HG02763 (cell line): ENCODE measurements around the gene KRTAP15-1.

ENCODE experiments used
- ATAC-seq: cut with Tn5 transposase; IDR thresholded peaks from one replicate; pipeline ENCODE4 v1.9.1; 2021; ENCODE audit warnings: mild to moderate bottlenecking, moderate library complexity; ENCODE audit not compliant: unreplicated experiment

The KRTAP15-1 gene

GRCh38 chr21:30439975-30440374 is at the start of gene KRTAP15-1:
TSS of gene KRTAP15-1 (plus strand) at chr21:30440275. CDS start at chr21:30440328, 53 bp downstream.
- no peak for ATAC-seq

- ATAC-seq, result no peak
These were observed 48.5 kb upstream of the KRTAP15-1 start for GRCh38 chr21:30391492-30392025.

- no peak for ATAC-seq
These were observed 44.3 kb upstream of the KRTAP15-1 start, which contains the start of gene KRTAP13-1 for GRCh38 chr21:30395731-30396130. TSS of gene KRTAP13-1 (plus strand) at chr21:30396031. CDS start at chr21:30396087, 56 bp downstream.

GRCh38 chr21:30408782-30409494 is 31.1 kb upstream of the KRTAP15-1 start:
- no peak for ATAC-seq

- no peak for ATAC-seq
These were observed 24.1 kb upstream of the KRTAP15-1 start for GRCh38 chr21:30415993-30416392.

GRCh38 chr21:30425826-30426225 is 14.2 kb upstream of the KRTAP15-1 start, which contains the start of gene KRTAP13-3:
TSS of gene KRTAP13-3 (minus strand) at chr21:30425926. CDS start at chr21:30425912, 14 bp downstream.
- ATAC-seq, result no peak

- ATAC-seq, result no peak
These were observed 13.3 kb upstream of the KRTAP15-1 start for GRCh38 chr21:30426731-30427130.

- ATAC-seq, result no peak
These were observed 9.9 kb upstream of the KRTAP15-1 start, which contains the start of gene KRTAP13-4 for GRCh38 chr21:30430170-30430655. TSS of gene KRTAP13-4 (plus strand) at chr21:30430220. CDS start at chr21:30430276, 56 bp downstream.

- ATAC-seq, result no peak
These were observed 5.9 kb upstream of the KRTAP15-1 start for GRCh38 chr21:30434033-30434631.

- ATAC-seq, result no peak
These were observed 3.0 kb upstream of the KRTAP15-1 start for GRCh38 chr21:30437010-30437565.

- ATAC-seq, result no peak
These were observed 3.2 kb downstream of the KRTAP15-1 start for GRCh38 chr21:30443226-30443625.

GRCh38 chr21:30444204-30444603 is 4.1 kb downstream of the KRTAP15-1 start:
- ATAC-seq, result no peak

- ATAC-seq, result no peak
These were observed 7.0 kb downstream of the KRTAP15-1 start for GRCh38 chr21:30447056-30447455.

- ATAC-seq, result no peak
These were observed 8.4 kb downstream of the KRTAP15-1 start for GRCh38 chr21:30448514-30448913.

GRCh38 chr21:30463713-30464112 is 23.6 kb downstream of the KRTAP15-1 start:
- ATAC-seq, result no peak

GRCh38 chr21:30468900-30469714 is 29.0 kb downstream of the KRTAP15-1 start:
- ATAC-seq, result no peak

GRCh38 chr21:30478004-30478403 is 37.9 kb downstream of the KRTAP15-1 start:
- ATAC-seq, result no peak

GRCh38 chr21:30479259-30479658 is 39.2 kb downstream of the KRTAP15-1 start:
- no peak for ATAC-seq

- ATAC-seq, result no peak
These were observed 40.1 kb downstream of the KRTAP15-1 start, which contains the start of gene KRTAP19-1 for GRCh38 chr21:30480145-30480544. TSS of gene KRTAP19-1 (minus strand) at chr21:30480367. CDS start at chr21:30480317, 50 bp downstream.

GRCh38 chr21:30482130-30482529 is 42.1 kb downstream of the KRTAP15-1 start:
- ATAC-seq, result no peak
